Breast epithelium (tissue), 3 donors: ENCODE results near the gene SLC15A3.

Experiments used
- CTCF ChIP-seq, 3 donors: fragments of 450-650 bp; IDR thresholded peaks; one replicate each; pipeline ENCODE4 v1.5.1; 2016 to 2017; ENCODE audit warnings: antibody characterized with exemption in 3 of 3, mild to moderate bottlenecking in 3 of 3, moderate library complexity in 3 of 3
- POLR2AphosphoS5 ChIP-seq, 3 donors: sonication (generic); formaldehyde crosslinking; IDR thresholded peaks; one replicate each; pipeline ENCODE4 v1.6.1; 2017; ENCODE audit warnings: antibody characterized with exemption in 3 of 3

GRCh38 chr11:60889869-60890311 lies 62.1 kb downstream of the SLC15A3 start:
- TF ChIP-seq CTCF (IDR thresholded peaks at IDR 0.05), result no peak
- no peak for TF ChIP-seq POLR2AphosphoS5 (IDR thresholded peaks at IDR 0.05)
